Activated naive CD8-positive, alpha-beta T cell (primary cell): ENCODE data around the gene KCTD5.
"Not testable (repeated sequence)": the region's sequence is repeated elsewhere in the genome, so short reads cannot be mapped to it uniquely, and the experiment has no call there.

Experiments used
- H3K27ac Mint-ChIP-seq: one replicate; pipeline ENCODE4 v1.8.0; 2021; ENCODE audit warnings: mixed read lengths
- H3K27me3 Mint-ChIP-seq: one replicate; pipeline ENCODE4 v1.8.0; 2021; ENCODE audit warnings: mixed read lengths
- H3K36me3 Mint-ChIP-seq: one replicate; pipeline ENCODE4 v1.8.0; 2021; ENCODE audit warnings: mixed read lengths
- H3K4me1 Mint-ChIP-seq: one replicate; pipeline ENCODE4 v1.8.0; 2021; ENCODE audit warnings: low read depth, mixed read lengths
- H3K4me3 Mint-ChIP-seq: one replicate; pipeline ENCODE4 v1.8.0; 2021; ENCODE audit warnings: mild to moderate bottlenecking, mixed read lengths
- H3K9me3 Mint-ChIP-seq: one replicate; pipeline ENCODE4 v1.8.0; 2021; ENCODE audit warnings: low read depth, mixed read lengths

KCTD5 gene

GRCh38 chr16:2683041-2683440, 718 bp downstream of the KCTD5 start:
- H3K9me3 Mint-ChIP-seq, H3K36me3 Mint-ChIP-seq, H3K27me3 Mint-ChIP-seq: not testable (repeated sequence)
- peak overlapping the region; percentile 79 for H3K27ac Mint-ChIP-seq
- H3K4me3 Mint-ChIP-seq: peak overlapping the region; percentile 98
- H3K4me1 Mint-ChIP-seq: peaks cover 28% of the 10 kb centered on the region

- H3K27ac Mint-ChIP-seq, H3K4me3 Mint-ChIP-seq, H3K36me3 Mint-ChIP-seq, H3K27me3 Mint-ChIP-seq, H3K9me3 Mint-ChIP-seq: not testable (repeated sequence)
- peaks cover 24% of the 10 kb centered on the region for H3K4me1 Mint-ChIP-seq
Observed at GRCh38 chr16:2686075-2686474, 3.8 kb downstream of the KCTD5 start.

- Mint-ChIP-seq H3K9me3 (no peaks in the 10 kb centered on the region), H3K27ac (peak overlapping the region; percentile 71)
Observed at GRCh38 chr16:2686912-2687507, 4.7 kb downstream of the KCTD5 start.

GRCh38 chr16:2687531-2688308, 5.4 kb downstream of the KCTD5 start:
- Mint-ChIP-seq H3K27me3 (no peaks in the 10 kb centered on the region), H3K4me3 (peak overlapping the region; percentile 63), H3K9me3 (no peaks in the 10 kb centered on the region), H3K27ac (peak overlapping the region; percentile 71), H3K4me1 (peaks cover 20% of the 10 kb centered on the region), H3K36me3 (no peaks in the 10 kb centered on the region)

More at GRCh38 chr16:2686912-2687507, 4.7 kb downstream of the KCTD5 start:
- Mint-ChIP-seq H3K27me3 (no peaks in the 10 kb centered on the region), H3K4me1 (peaks cover 22% of the 10 kb centered on the region), H3K4me3 (peak overlapping the region; percentile 63), H3K36me3 (peaks cover 1% of the 10 kb centered on the region)

GRCh38 chr16:2689422-2689821, 7.1 kb downstream of the KCTD5 start:
- H3K36me3 Mint-ChIP-seq, H3K9me3 Mint-ChIP-seq, H3K4me3 Mint-ChIP-seq, H3K27ac Mint-ChIP-seq, H3K27me3 Mint-ChIP-seq: not testable (repeated sequence)
- peaks cover 16% of the 10 kb centered on the region for H3K4me1 Mint-ChIP-seq

- Mint-ChIP-seq H3K4me3 (no peak overlapping the region), H3K9me3 (no peaks in the 10 kb centered on the region), H3K36me3 (no peaks in the 10 kb centered on the region), H3K4me1 (peaks cover 12% of the 10 kb centered on the region), H3K27ac (no peak overlapping the region), H3K27me3 (no peaks in the 10 kb centered on the region)
Observed at GRCh38 chr16:2689968-2690801, 7.9 kb downstream of the KCTD5 start.

GRCh38 chr16:2690852-2691251, 8.5 kb downstream of the KCTD5 start:
- Mint-ChIP-seq H3K4me3 (no peak overlapping the region), H3K4me1 (peaks cover 12% of the 10 kb centered on the region), H3K27me3 (no peaks in the 10 kb centered on the region), H3K36me3 (no peaks in the 10 kb centered on the region), H3K27ac (no peak overlapping the region), H3K9me3 (no peaks in the 10 kb centered on the region)

GRCh38 chr16:2691491-2692248, 9.3 kb downstream of the KCTD5 start:
- Mint-ChIP-seq H3K4me1 (peaks cover 11% of the 10 kb centered on the region), H3K4me3 (no peak overlapping the region), H3K36me3 (no peaks in the 10 kb centered on the region), H3K9me3 (no peaks in the 10 kb centered on the region), H3K27me3 (no peaks in the 10 kb centered on the region), H3K27ac (no peak overlapping the region)

GRCh38 chr16:2692251-2692947, 10.1 kb downstream of the KCTD5 start:
- no peaks in the 10 kb centered on the region for H3K36me3 Mint-ChIP-seq
- H3K27ac Mint-ChIP-seq: no peak overlapping the region
- peaks cover 4% of the 10 kb centered on the region for H3K4me1 Mint-ChIP-seq
- H3K4me3 Mint-ChIP-seq: no peak overlapping the region
- no peaks in the 10 kb centered on the region for H3K27me3 Mint-ChIP-seq
- no peaks in the 10 kb centered on the region for H3K9me3 Mint-ChIP-seq

GRCh38 chr16:2692948-2693651, 10.8 kb downstream of the KCTD5 start:
- H3K36me3 Mint-ChIP-seq: no peaks in the 10 kb centered on the region
- no peaks in the 10 kb centered on the region for H3K4me1 Mint-ChIP-seq
- H3K27me3 Mint-ChIP-seq: no peaks in the 10 kb centered on the region
- no peak overlapping the region for H3K27ac Mint-ChIP-seq
- H3K4me3 Mint-ChIP-seq: no peak overlapping the region
- no peaks in the 10 kb centered on the region for H3K9me3 Mint-ChIP-seq

GRCh38 chr16:2696601-2697250, 14.4 kb downstream of the KCTD5 start:
- not testable (repeated sequence) for H3K27ac Mint-ChIP-seq, H3K36me3 Mint-ChIP-seq

GRCh38 chr16:2697401-2697948, 15.2 kb downstream of the KCTD5 start:
- no peaks in the 10 kb centered on the region for H3K4me1 Mint-ChIP-seq
- H3K4me3 Mint-ChIP-seq: no peak overlapping the region
- no peaks in the 10 kb centered on the region for H3K36me3 Mint-ChIP-seq
- no peaks in the 10 kb centered on the region for H3K9me3 Mint-ChIP-seq
- H3K27ac Mint-ChIP-seq: no peak overlapping the region
- H3K27me3 Mint-ChIP-seq: no peaks in the 10 kb centered on the region

More at GRCh38 chr16:2696601-2697250, 14.4 kb downstream of the KCTD5 start:
- not testable (repeated sequence) for H3K27me3 Mint-ChIP-seq, H3K4me3 Mint-ChIP-seq, H3K4me1 Mint-ChIP-seq, H3K9me3 Mint-ChIP-seq
